T-helper 2 cell (primary cell): ENCODE results near the gene NPM1.
"Not testable (repeated sequence)": the region's sequence is repeated elsewhere in the genome, so short reads cannot be mapped to it uniquely, and the experiment has no call there.

Experiments used
- DNase-seq, 5 experiments: peaks; one replicate each; pipeline versions ENCODE4 v3.0.0 to v3.0.0-alpha.2; 2012 to 2022
- total RNA-seq, 2 donors: gene quantifications; one replicate each; lab custom pipeline; 2026; lab: John Stamatoyannopoulos, UW

NPM1 gene
- total RNA-seq, result 1,003 to 1,044 reads per million in 2 donors

GRCh38 chr5:171387345-171387969 is at the start of gene NPM1:
TSS of gene NPM1 (plus strand) at chr5:171387849. CDS start at chr5:171387949, 100 bp downstream.
- DNase-seq, result peak; percentile 93 to 99 (median 97)

- no peak for DNase-seq
Observed at GRCh38 chr5:171340042-171340441, 47.6 kb upstream of the NPM1 start.

- no peak for DNase-seq
Observed at GRCh38 chr5:171340491-171340890, 47.2 kb upstream of the NPM1 start.

GRCh38 chr5:171342362-171343111 is 45.1 kb upstream of the NPM1 start:
- peak in 1 of 5 experiments; percentile 55 for DNase-seq

GRCh38 chr5:171344936-171345608 is 42.6 kb upstream of the NPM1 start:
- no peak for DNase-seq

- DNase-seq, result no peak
Observed at GRCh38 chr5:171351536-171352073, 36.0 kb upstream of the NPM1 start.

GRCh38 chr5:171355302-171355724 is 32.3 kb upstream of the NPM1 start:
- DNase-seq, result peak in 2 of 5 experiments; percentile 21 to 77

- no peak for DNase-seq
Observed at GRCh38 chr5:171357843-171358242, 29.8 kb upstream of the NPM1 start.

GRCh38 chr5:171361151-171361550 is 26.5 kb upstream of the NPM1 start:
- DNase-seq, result not testable (repeated sequence)

- DNase-seq, result not testable (repeated sequence)
Observed at GRCh38 chr5:171363249-171363648, 24.4 kb upstream of the NPM1 start.

- no peak for DNase-seq
Observed at GRCh38 chr5:171363846-171364245, 23.8 kb upstream of the NPM1 start.

GRCh38 chr5:171365351-171365750 is 22.3 kb upstream of the NPM1 start:
- no peak for DNase-seq

- DNase-seq, result no peak
Observed at GRCh38 chr5:171366645-171367044, 21.0 kb upstream of the NPM1 start.

GRCh38 chr5:171367424-171368370 is 20.0 kb upstream of the NPM1 start:
- DNase-seq, result no peak

GRCh38 chr5:171369056-171369455 is 18.6 kb upstream of the NPM1 start:
- no peak for DNase-seq

GRCh38 chr5:171369898-171370297 is 17.8 kb upstream of the NPM1 start:
- DNase-seq, result no peak

GRCh38 chr5:171370881-171371280 is 16.8 kb upstream of the NPM1 start:
- DNase-seq, result not testable (repeated sequence)

- DNase-seq, result no peak
Observed at GRCh38 chr5:171371326-171371725, 16.3 kb upstream of the NPM1 start.

GRCh38 chr5:171379961-171380360 is 7.7 kb upstream of the NPM1 start:
- no peak for DNase-seq

- DNase-seq, result not testable (repeated sequence)
Observed at GRCh38 chr5:171384416-171384815, 3.2 kb upstream of the NPM1 start.

- DNase-seq, result not testable (repeated sequence)
Observed at GRCh38 chr5:171384999-171385398, 2.6 kb upstream of the NPM1 start.
